ENCODE data around the gene GNAS.

GNAS gene

GRCh38 chr20:58852543-58853271 is at the start of gene GNAS:
Gene GNAS, plus strand, starts transcription at chr20:58852716.
- TF ChIP-seq, protein P1, sequence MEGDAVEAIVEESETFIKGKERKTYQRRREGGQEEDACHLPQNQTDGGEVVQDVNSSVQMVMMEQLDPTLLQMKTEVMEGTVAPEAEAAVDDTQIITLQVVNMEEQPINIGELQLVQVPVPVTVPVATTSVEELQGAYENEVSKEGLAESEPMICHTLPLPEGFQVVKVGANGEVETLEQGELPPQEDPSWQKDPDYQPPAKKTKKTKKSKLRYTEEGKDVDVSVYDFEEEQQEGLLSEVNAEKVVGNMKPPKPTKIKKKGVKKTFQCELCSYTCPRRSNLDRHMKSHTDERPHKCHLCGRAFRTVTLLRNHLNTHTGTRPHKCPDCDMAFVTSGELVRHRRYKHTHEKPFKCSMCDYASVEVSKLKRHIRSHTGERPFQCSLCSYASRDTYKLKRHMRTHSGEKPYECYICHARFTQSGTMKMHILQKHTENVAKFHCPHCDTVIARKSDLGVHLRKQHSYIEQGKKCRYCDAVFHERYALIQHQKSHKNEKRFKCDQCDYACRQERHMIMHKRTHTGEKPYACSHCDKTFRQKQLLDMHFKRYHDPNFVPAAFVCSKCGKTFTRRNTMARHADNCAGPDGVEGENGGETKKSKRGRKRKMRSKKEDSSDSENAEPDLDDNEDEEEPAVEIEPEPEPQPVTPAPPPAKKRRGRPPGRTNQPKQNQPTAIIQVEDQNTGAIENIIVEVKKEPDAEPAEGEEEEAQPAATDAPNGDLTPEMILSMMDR (conservative IDR thresholded peaks at IDR 0.05): peak; percentile 85
- no peak for TF ChIP-seq ZFX (IDR thresholded peaks at IDR 0.05)
- peak within 1 kb of the TSS; percentile 17 for H3K27ac ChIP-seq

DNA sequence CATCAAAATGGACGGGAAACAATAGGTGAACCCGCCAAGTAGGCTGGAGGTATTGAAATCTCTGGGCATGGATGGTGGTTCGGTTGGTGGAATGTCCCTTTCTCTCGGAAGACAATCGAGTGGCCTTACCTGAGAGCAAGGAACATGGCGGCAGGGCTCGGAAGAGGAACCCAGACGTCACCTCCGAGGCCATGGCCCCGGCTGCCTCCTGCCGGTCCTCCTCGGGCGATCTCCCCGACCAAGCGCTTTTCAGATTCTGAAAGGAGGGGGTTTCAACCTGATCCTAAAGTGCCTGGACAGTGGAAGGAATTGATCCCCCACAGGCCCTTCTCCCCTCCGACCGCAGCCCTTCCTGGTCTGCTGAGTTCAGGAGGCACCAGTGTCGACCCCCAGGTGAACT is 49.0 kb upstream of the GNAS start:
- no peak overlapping the region for H3K27ac ChIP-seq
- TF ChIP-seq, protein P1 (conservative IDR thresholded peaks at IDR 0.05): no peak
- no peak for TF ChIP-seq ZFX (IDR thresholded peaks at IDR 0.05)

DNA sequence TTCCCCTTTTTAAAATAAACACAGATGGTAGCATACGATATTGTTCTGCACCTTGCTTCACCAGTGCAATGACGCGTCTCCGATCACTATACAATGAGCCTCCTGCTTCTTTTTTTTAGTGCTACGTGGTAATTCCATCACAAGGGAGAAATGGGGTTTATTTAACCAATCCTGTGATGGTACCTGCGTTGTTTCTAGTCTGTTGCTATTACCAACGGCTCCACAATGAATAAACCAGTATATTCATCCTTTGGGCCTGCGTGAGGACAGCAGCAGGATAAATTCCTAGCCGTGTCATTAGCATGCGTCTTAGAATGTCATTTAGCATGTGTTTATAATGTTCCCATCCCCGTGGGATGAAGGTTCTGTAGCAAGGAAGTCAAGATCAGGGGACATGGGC is 44.7 kb upstream of the GNAS start:
- H3K27ac ChIP-seq: no peak overlapping the region
- TF ChIP-seq ZFX (IDR thresholded peaks at IDR 0.05): no peak
- TF ChIP-seq, protein P1 (conservative IDR thresholded peaks at IDR 0.05): no peak

GRCh38 chr20:58808271-58809046 is 44.1 kb upstream of the GNAS start:
- TF ChIP-seq, protein P1 (conservative IDR thresholded peaks at IDR 0.05): no peak
- no peak for TF ChIP-seq ZFX (IDR thresholded peaks at IDR 0.05)
- H3K27ac ChIP-seq: no peak overlapping the region

DNA sequence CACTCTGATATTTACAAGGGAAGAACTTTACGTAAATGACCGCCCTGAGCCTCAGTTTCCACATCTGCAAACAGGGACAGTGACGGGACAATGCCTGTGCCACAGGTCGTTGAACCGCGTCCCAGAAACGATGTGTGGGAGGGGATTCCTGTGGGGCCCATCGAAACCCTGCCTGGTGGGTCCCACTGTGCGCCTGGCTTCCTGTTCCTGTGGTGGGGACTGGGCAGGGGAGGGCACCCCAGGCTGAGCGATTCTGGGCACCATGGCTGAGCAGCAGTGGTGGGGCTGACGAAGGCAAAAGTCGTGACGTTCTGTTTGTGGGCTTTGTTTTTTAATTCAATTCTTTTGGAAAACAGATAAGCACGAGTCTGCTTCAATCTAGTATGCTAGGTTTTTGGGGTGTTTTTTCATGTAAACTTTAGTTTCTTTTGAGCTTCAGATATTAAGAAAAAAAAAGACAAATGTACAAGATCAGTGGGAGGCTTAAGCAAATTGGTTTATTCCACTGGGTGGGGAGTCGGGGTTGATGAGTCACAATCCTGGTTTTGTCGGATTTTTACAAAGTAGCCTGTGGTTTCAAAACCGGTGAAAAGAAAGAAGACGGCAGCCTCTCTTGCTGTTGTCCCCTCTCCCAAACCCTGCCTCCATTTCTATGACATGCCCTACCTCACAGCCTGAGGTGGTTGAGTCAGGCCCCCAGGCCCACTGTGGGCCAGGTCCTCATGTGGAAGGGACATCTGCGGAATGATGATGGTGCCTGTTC is 42.2 kb upstream of the GNAS start:
- H3K27ac ChIP-seq: no peak overlapping the region
- TF ChIP-seq, protein P1 (conservative IDR thresholded peaks at IDR 0.05): no peak
- no peak for TF ChIP-seq ZFX (IDR thresholded peaks at IDR 0.05)

GRCh38 chr20:58810879-58811250 is 41.7 kb upstream of the GNAS start:
- TF ChIP-seq, protein P1 (conservative IDR thresholded peaks at IDR 0.05): no peak
- no peak for TF ChIP-seq ZFX (IDR thresholded peaks at IDR 0.05)
- no peak overlapping the region for H3K27ac ChIP-seq

Data from C4-2B (cell line).